ENCODE data around the gene IGF1R. TPM values are rescaled to one million over a fixed set of nuclear protein-coding genes. Genes with fewer than 3 reads are reported as not detected.
"Not testable (repeated sequence)": the region's sequence is repeated elsewhere in the genome, so short reads cannot be mapped to it uniquely, and the experiment has no call there.

IGF1R gene
- total RNA-seq, 1 experiment from 2014 or later = 51.6 TPM

DNA sequence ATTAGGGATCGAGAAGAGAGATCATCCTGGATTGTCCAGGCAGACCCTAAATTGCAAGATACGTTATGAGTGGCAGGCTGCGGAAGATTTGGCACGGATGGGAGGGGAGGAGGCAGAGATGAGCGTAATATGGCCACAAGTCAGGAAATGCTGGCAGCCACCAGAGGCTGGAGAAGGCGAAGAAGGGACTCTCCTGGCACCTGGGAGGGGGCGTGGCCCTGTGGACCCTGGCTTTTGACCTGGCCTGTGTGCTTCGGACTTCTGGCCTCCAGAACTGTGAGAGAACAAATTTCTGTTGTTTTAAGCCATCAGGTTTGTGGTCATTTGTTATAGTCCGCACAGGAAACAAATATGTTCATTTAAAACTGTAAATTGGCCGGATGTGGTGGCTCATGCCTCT, 31.9 kb upstream of the IGF1R start:
- CTCF ChIA-PET = no interaction called here
- Mint-ChIP-seq H3K4me3 (ENCODE audit: unreplicated experiment) (no peak overlapping the region), H3K27ac (ENCODE audit: unreplicated experiment) (no peak overlapping the region), H3K27me3 (ENCODE audit: insufficient read depth, unreplicated experiment) (peaks cover 16% of the 10 kb centered on the region), H3K9me3 (ENCODE audit: unreplicated experiment) (no peaks in the 10 kb centered on the region), H3K4me1 (ENCODE audit: low read depth, unreplicated experiment) (no peaks in the 10 kb centered on the region), H3K36me3 (ENCODE audit: insufficient read depth, unreplicated experiment) (no peaks in the 10 kb centered on the region)
- Histone ChIP-seq H3K9me3 (no peaks in the 10 kb centered on the region), H3K27me3 (replicated peaks; ENCODE audit: control insufficient read depth, insufficient read depth, low read length) (no peaks in the 10 kb centered on the region), H3K4me3 (ENCODE audit: low read depth, low read length) (no peak overlapping the region), H3K4me1 (no peaks in the 10 kb centered on the region), H3K36me3 (ENCODE audit: control insufficient read depth, insufficient read depth, low read length) (no peaks in the 10 kb centered on the region)
- DNase-seq = no peak
- BruUV-seq (replicated peaks) = no TSS peak
- POLR2A ChIA-PET = no interaction called here
- TF ChIP-seq CTCF (IDR thresholded peaks at IDR 0.05; ENCODE audit: insufficient read depth in 1 of 2, low read depth in 1 of 2, low read length in 1 of 2, severe bottlenecking in 1 of 2, unreplicated experiment in 1 of 2) = no peak
- intact Hi-C loops (cut with micrococcal nuclease; ENCODE audit: unreplicated experiment) = no loop called here

DNA sequence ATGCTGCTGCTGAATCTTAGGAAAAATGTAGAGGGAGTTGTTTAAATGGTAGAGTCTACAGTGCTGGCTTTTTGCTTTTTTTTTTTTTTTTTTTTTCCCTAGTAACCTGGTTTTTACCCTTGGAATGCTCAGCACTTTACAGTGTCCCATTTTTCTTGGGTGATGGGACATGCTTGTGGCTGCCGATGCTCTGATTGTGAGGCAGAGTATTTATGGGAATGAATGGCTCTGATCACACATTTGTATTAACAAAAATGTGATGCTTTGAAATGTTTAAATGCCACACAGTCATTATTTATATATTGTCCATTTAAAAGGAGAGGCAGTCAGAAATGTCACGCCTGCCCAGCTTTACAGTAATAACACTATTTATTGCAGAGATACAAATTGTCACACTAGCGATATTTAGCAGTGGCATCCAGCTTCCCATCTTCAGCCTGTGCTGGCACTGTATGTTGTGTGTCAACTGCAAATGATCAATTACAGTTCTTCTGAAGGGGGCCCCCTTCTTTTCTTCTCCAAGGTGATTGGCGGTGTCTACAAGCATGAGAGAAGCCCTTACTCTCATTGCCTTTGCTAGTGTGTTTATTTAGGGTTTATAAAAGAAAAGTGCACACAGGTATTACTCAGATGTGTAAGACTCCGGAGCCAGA, 30.9 kb upstream of the IGF1R start:
- no peak overlapping the region for H3K4me3 ChIP-seq (ENCODE audit: low read depth, low read length)
- DNase-seq = no peak
- intact Hi-C loops (cut with micrococcal nuclease; ENCODE audit: unreplicated experiment) = no loop called here
- Mint-ChIP-seq H3K27ac (ENCODE audit: unreplicated experiment) (no peak overlapping the region), H3K4me3 (ENCODE audit: unreplicated experiment) (no peak overlapping the region), H3K9me3 (ENCODE audit: unreplicated experiment) (no peaks in the 10 kb centered on the region), H3K36me3 (ENCODE audit: insufficient read depth, unreplicated experiment) (no peaks in the 10 kb centered on the region), H3K27me3 (ENCODE audit: insufficient read depth, unreplicated experiment) (peaks cover 19% of the 10 kb centered on the region), H3K4me1 (ENCODE audit: low read depth, unreplicated experiment) (no peaks in the 10 kb centered on the region)
- ChIA-PET POLR2A (no interaction called here), CTCF (no interaction called here)
- BruUV-seq (replicated peaks) = no TSS peak
- H3K4me1 ChIP-seq = no peaks in the 10 kb centered on the region
- no peaks in the 10 kb centered on the region for H3K36me3 ChIP-seq (ENCODE audit: control insufficient read depth, insufficient read depth, low read length)
- TF ChIP-seq CTCF (IDR thresholded peaks at IDR 0.05; ENCODE audit: insufficient read depth in 1 of 2, low read depth in 1 of 2, low read length in 1 of 2, severe bottlenecking in 1 of 2, unreplicated experiment in 1 of 2) = no peak
- H3K27me3 ChIP-seq (replicated peaks; ENCODE audit: control insufficient read depth, insufficient read depth, low read length) = no peaks in the 10 kb centered on the region
- H3K9me3 ChIP-seq = no peaks in the 10 kb centered on the region

- H3K36me3 ChIP-seq (ENCODE audit: control insufficient read depth, insufficient read depth, low read length); H3K27me3 ChIP-seq (replicated peaks; ENCODE audit: control insufficient read depth, insufficient read depth, low read length); H3K4me1 Mint-ChIP-seq (ENCODE audit: low read depth, unreplicated experiment); H3K4me3 Mint-ChIP-seq (ENCODE audit: unreplicated experiment); DNase-seq; H3K9me3 Mint-ChIP-seq (ENCODE audit: unreplicated experiment); POLR2A ChIA-PET; H3K27ac Mint-ChIP-seq (ENCODE audit: unreplicated experiment); intact Hi-C loops (cut with micrococcal nuclease; ENCODE audit: unreplicated experiment); H3K36me3 Mint-ChIP-seq (ENCODE audit: insufficient read depth, unreplicated experiment); H3K9me3 ChIP-seq; H3K4me1 ChIP-seq; CTCF ChIA-PET; BruUV-seq (replicated peaks); H3K4me3 ChIP-seq (ENCODE audit: low read depth, low read length): not testable (repeated sequence)
- peaks cover 23% of the 10 kb centered on the region for H3K27me3 Mint-ChIP-seq (ENCODE audit: insufficient read depth, unreplicated experiment)
Measured at GRCh38 chr15:98618576-98618975, 29.8 kb upstream of the IGF1R start.

DNA sequence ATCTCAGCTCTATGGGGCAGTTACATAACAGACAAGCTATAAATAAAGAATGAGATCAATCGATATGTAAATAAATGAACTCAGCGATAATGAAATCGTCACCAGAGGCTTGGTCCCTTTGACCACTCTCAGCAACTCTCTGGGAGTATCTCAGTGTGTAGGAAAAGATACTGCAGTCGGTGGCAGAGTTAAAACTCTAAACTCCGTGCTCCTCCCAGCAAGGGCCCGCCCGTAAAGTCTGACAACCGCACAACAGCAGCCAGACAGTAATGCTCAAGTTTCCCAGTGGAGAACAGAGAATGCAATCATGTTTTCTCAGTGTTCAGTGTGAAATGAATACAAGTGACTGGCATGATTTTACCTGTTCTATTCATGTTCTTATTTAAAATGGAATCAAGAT, 28.3 kb upstream of the IGF1R start:
- Mint-ChIP-seq H3K4me1 (ENCODE audit: low read depth, unreplicated experiment) (no peaks in the 10 kb centered on the region), H3K9me3 (ENCODE audit: unreplicated experiment) (no peaks in the 10 kb centered on the region), H3K27ac (ENCODE audit: unreplicated experiment) (no peak overlapping the region), H3K36me3 (ENCODE audit: insufficient read depth, unreplicated experiment) (no peaks in the 10 kb centered on the region), H3K4me3 (ENCODE audit: unreplicated experiment) (no peak overlapping the region), H3K27me3 (ENCODE audit: insufficient read depth, unreplicated experiment) (peaks cover 27% of the 10 kb centered on the region)
- no peaks in the 10 kb centered on the region for H3K36me3 ChIP-seq (ENCODE audit: control insufficient read depth, insufficient read depth, low read length)
- DNase-seq = no peak
- H3K4me3 ChIP-seq (ENCODE audit: low read depth, low read length) = no peak overlapping the region
- no peaks in the 10 kb centered on the region for H3K27me3 ChIP-seq (replicated peaks; ENCODE audit: control insufficient read depth, insufficient read depth, low read length)
- intact Hi-C loops (cut with micrococcal nuclease; ENCODE audit: unreplicated experiment) = no loop called here
- no peaks in the 10 kb centered on the region for H3K4me1 ChIP-seq
- no peaks in the 10 kb centered on the region for H3K9me3 ChIP-seq
- BruUV-seq (replicated peaks) = no TSS peak
- TF ChIP-seq CTCF (IDR thresholded peaks at IDR 0.05; ENCODE audit: insufficient read depth in 1 of 2, low read depth in 1 of 2, low read length in 1 of 2, severe bottlenecking in 1 of 2, unreplicated experiment in 1 of 2) = no peak
- ChIA-PET CTCF (interaction anchor here (1.6 kb wide), 1 partner anchor 101 kb away, joined by 4 read pairs; no protein-coding TSS in a partner anchor), POLR2A (no interaction called here)

All from Caco-2 (cell line).